Activated CD8-positive, alpha-beta memory T cell treated with anti-CD3 and anti-CD28 coated beads, Interleukin-2, amount 50 U/mL, for 24 hours (primary cell): ENCODE measurements around the gene HAO1.

ENCODE experiments used
- DNase-seq: peaks from one replicate; pipeline ENCODE4 v3.0.0-alpha.2; 2020; ENCODE audit errors: extremely low read depth

The HAO1 gene

GRCh38 chr20:7926767-7927166 is 13.5 kb downstream of the HAO1 start:
- no peak for DNase-seq

- DNase-seq = no peak
Measured at GRCh38 chr20:7926323-7926722, 13.9 kb downstream of the HAO1 start.

DNA sequence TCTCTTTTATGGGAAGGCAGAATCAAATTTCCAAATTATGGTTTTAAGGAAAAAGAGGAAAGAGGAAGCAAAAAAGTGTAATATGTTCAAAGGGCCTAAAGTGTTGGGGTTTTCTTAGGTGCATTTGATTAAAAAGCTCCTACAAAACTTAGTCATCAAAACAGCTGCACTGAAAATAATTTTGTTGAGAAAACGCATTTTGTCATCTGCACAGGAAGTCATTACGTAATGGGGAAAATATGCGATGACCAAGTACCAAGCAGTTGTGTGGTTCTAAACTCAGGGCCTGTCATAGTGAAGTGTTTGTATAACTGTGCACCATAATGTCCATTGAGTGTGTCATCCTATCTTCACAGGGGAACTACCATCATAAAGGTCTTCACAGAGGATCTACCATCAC is 15.6 kb downstream of the HAO1 start:
- DNase-seq = no peak

DNA sequence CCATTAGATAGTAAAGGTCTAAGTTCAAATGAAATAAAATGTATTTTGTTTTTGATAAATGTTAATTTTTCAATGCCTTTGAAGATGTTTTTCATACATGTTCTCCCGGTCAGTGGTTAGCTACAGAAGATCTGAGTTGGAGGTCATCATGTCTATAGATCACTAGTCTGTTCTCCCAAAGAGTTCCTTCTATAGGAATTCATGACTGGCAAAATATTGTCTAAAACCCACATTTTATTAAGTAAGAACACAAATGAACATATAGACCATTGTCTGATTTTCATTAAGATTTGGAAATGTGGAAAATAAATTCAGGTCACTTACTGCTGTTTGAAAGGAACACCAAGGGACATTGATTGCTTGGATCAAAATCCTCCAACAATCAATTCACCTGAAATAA is 23.6 kb downstream of the HAO1 start:
- DNase-seq = no peak

DNA sequence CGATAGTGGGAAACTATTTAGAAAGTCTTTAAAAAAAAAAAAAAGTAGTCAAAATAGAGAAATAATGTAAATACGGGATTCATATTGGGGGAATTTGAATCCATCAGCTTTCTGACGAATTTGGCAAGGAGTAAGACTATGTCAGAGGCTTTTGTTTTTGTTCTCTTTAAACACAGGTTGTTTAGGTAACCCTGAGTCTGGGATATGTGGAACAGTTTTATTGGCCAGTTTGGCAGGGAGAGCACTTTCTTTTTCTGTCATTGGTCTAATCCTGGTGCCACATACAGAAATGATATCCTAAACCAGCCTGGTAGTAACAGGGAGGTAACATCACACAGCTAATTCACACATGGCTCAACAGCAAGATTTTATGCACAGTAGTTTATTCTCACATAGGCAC is 27.7 kb downstream of the HAO1 start:
- DNase-seq = no peak

- no peak for DNase-seq
Measured at GRCh38 chr20:7911586-7912330, 28.5 kb downstream of the HAO1 start.

- DNase-seq = no peak
Measured at GRCh38 chr20:7908905-7909304, 31.4 kb downstream of the HAO1 start.

GRCh38 chr20:7903429-7903828 is 36.8 kb downstream of the HAO1 start:
- no peak for DNase-seq

- no peak for DNase-seq
Measured at GRCh38 chr20:7902879-7903278, 37.4 kb downstream of the HAO1 start.

GRCh38 chr20:7897781-7898364 is 42.4 kb downstream of the HAO1 start:
- DNase-seq = no peak

DNA sequence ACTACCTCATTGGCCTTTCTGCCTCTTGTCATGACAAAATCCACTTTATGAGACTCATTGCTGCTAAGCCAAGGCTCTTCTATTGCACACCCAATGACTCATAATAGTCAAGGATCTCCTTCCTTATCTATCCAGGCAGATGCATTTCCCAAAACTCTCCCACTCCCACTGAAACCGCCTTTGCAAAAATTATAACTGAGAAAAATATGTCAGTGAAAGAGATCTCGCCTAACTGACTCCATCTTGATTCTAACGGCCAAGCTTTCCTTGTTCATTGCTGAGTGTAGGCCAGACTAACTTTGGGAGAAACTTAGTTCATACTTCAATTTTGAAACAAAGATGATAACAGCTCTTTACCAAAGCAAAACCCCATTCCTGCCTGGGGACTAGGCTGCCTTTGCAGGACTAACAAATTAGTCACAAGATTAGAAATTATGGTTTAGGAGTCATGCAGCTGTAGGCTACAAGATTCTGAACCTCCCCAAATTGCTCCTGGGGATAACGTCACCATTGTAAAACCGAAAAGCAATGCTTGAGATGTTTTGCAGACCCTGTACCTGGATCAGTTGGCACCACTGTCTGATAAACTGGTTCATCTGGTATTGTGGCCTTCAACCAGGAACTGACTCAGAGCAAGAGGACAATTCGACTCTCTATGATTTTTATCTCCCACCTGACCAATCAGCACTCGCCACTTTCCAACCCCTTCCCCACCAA is 47.1 kb downstream of the HAO1 start:
- DNase-seq = no peak

DNA sequence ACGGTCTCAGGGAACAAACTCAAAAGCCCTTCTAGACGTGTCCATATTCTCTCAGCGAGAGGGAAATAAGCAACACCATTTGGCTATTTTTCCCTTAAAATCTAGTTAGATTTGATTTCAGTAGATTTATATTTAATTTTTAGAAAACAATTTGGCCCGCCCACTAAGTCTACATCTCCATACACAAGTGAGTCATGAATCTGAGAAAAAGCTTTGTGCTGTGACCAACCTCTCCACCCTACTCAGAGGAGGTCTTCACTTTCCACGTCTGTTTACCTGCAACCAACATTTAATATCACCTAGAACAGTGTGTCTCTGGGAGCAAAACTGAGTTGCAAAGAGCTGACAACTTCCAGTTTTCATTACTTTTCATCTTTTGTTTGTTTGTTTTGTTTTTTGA is 48.6 kb downstream of the HAO1 start:
- DNase-seq = no peak

DNA sequence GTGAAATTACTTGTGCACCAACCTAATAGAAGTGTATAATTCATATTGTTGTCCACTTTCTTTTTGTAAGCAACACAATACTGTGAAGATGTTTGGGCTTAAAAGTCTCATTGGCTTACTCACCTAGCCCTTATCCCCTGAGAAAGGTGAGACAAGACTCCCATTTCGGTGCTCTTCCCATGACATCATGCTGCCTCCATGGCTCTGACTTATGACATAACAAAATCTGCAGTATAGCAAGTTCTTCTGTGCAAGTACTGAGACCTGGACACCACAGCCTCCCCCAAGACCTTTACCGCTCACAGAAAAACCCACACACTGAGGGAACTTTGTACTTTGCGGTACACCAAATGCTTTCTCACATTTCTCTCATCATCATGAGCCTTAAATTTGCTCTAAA is 50.5 kb downstream of the HAO1 start:
- DNase-seq = no peak

DNA sequence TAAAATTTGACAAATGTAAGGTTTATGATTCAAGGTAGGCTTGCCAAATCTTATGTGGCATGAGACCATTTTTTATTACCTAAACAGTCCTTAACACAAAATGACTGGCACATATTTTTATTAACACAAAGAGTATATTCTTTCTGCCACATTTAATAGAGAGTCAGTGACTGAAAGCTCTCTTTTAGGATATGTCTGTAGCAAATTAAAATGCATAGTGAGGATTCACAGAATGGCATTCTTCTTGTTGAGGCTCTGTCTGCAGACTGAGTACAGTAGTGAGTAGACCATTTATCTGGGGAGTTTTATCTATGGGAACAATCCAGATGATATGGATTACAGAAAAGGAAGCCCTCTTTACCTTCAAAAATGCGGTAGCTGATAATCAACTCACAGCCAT is 56.5 kb downstream of the HAO1 start:
- DNase-seq = no peak

DNA sequence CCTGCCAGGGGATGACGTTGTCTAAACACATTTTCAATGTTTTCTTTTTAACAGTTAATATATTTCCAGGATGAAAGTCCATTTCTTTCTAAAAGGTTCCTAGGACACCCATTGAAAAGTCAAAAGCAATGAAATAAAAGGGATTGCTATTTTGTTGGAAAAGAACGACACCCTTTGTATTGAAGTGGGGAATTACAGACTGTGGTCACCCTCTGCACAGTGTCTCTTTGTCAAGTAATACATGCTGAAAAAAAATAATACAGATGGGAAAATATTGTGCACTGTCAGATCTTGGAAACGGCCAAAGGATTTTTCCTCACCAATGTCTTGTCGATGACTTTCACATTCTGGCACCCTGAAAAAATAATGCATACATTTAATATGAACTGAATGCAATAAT is 56.9 kb downstream of the HAO1 start:
- DNase-seq = no peak

GRCh38 chr20:7882076-7882475 is 58.2 kb downstream of the HAO1 start:
- DNase-seq = no peak

GRCh38 chr20:7881551-7881950 is 58.7 kb downstream of the HAO1 start:
- no peak for DNase-seq

DNA sequence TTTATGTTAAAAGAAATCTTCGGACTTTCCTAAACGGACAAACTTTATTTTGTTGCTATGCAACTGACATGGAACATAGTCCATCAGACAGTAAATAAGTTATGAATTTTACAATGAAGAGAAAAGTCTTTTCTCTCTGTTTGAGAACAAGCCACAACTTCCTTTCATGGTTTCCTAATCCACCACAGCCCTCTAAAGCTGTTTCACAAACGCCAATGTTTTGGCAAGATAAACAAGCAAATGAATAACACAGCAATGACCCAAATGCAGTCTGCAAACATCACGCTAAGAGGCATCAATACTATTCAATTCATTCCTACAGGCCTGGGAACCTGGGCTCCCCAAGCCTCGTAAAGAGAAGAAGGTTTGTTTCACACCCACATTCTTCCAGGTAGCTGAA is 60.4 kb downstream of the HAO1 start:
- DNase-seq = no peak

DNA sequence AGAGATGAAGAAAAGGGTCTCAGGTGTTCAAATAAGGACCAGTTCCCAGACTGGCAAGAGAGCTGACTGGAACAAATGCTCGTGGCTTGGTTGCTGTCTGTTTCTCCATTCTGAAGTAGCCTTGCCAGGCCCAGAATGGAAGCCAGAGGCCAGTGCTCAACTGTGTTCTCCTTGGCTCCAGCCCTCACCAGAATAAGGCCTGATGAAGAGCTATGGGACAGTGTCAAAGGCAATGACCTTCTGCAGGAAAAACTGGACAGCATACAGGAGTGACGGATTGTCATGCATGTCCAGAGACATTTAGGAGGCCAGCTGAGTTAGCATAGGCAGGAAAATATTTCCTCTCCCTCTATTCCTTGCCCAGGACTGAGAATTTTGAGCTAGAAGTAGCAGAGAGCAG is 72.2 kb downstream of the HAO1 start:
- DNase-seq = no peak

GRCh38 chr20:7866285-7866684 is 74.0 kb downstream of the HAO1 start:
- DNase-seq = no peak

GRCh38 chr20:7859356-7859802 is 80.9 kb downstream of the HAO1 start:
- DNase-seq = no peak

GRCh38 chr20:7858734-7859250 is 81.5 kb downstream of the HAO1 start:
- DNase-seq = no peak

- DNase-seq = no peak
Measured at GRCh38 chr20:7856756-7857155, 83.5 kb downstream of the HAO1 start.
